Sigmoid colon (tissue), 4 donors: ENCODE measurements around the gene ANKZF1.

Source experiments
- EP300 ChIP-seq, 4 donors: sonication (generic); formaldehyde crosslinking; IDR thresholded peaks; one replicate each; pipeline ENCODE4 v1.6.1; 2017; ENCODE audit warnings: antibody characterized with exemption in 4 of 4
- POLR2A ChIP-seq, 2 donors: fragments of 450-650 bp; IDR thresholded peaks; one replicate each; pipeline ENCODE4 v1.6.1; 2016; ENCODE audit warnings: antibody characterized with exemption in 2 of 2, mild to moderate bottlenecking in 2 of 2, moderate library complexity in 2 of 2
- POLR2AphosphoS5 ChIP-seq, 4 donors: sonication (generic); formaldehyde crosslinking; IDR thresholded peaks; one replicate each; pipeline ENCODE4 v1.6.1; 2017; ENCODE audit warnings: antibody characterized with exemption in 4 of 4
- TF ChIP-seq, protein P1 (sequence below), 4 experiments: fragments of 450-650 bp in 3 of 4; fragments of 200-600 bp in 1 of 4; IDR thresholded peaks; one replicate each; pipeline ENCODE4 v1.5.1; 2016 to 2019; ENCODE audit warnings: antibody characterized with exemption in 4 of 4, mild to moderate bottlenecking in 3 of 4, moderate library complexity in 2 of 4

DNA sequence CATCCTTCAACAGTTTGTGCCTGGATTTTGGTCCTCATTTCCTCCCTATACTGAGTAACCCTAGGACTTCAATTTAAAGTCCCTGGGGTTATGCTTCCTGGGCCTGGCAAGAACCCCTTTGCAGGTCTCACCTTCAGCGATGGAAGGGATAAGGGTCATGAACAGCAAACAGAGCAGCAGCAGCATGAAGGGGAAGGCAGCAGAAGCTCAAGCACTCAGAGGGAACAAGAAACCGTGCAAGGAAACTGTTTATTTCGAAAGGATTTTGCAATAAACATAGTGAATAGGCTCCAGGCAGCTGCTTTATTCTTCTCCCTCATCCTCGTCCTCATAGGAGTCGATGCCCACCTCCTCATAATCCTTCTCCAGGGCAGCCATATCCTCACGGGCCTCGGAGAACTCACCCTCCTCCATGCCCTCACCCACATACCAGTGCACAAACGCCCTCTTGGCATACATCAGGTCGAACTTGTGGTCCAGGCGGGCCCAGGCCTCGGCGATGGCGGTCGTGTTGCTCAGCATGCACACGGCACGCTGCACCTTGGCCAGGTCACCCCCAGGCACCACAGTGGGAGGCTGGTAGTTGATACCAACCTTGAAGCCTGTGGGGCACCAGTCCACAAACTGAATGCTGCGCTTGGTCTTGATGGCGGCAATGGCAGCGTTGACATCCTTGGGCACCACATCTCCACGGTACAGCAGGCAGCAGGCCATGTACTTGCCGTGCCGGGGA, 20.6 kb downstream of the ANKZF1 start:
- no peak for TF ChIP-seq POLR2A (IDR thresholded peaks at IDR 0.05)
- no peak for TF ChIP-seq POLR2AphosphoS5 (IDR thresholded peaks at IDR 0.05)
- TF ChIP-seq, protein P1, sequence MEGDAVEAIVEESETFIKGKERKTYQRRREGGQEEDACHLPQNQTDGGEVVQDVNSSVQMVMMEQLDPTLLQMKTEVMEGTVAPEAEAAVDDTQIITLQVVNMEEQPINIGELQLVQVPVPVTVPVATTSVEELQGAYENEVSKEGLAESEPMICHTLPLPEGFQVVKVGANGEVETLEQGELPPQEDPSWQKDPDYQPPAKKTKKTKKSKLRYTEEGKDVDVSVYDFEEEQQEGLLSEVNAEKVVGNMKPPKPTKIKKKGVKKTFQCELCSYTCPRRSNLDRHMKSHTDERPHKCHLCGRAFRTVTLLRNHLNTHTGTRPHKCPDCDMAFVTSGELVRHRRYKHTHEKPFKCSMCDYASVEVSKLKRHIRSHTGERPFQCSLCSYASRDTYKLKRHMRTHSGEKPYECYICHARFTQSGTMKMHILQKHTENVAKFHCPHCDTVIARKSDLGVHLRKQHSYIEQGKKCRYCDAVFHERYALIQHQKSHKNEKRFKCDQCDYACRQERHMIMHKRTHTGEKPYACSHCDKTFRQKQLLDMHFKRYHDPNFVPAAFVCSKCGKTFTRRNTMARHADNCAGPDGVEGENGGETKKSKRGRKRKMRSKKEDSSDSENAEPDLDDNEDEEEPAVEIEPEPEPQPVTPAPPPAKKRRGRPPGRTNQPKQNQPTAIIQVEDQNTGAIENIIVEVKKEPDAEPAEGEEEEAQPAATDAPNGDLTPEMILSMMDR (IDR thresholded peaks at IDR 0.05): no peak
- no peak for TF ChIP-seq EP300 (IDR thresholded peaks at IDR 0.05)
